Measurements from ENCODE around the gene LHFPL4. TPM values are rescaled to one million over a fixed set of nuclear protein-coding genes. Genes with fewer than 3 reads are reported as not detected.

LHFPL4 gene
- total RNA-seq, 1 donor from 2014 or later = 0.48 TPM

DNA sequence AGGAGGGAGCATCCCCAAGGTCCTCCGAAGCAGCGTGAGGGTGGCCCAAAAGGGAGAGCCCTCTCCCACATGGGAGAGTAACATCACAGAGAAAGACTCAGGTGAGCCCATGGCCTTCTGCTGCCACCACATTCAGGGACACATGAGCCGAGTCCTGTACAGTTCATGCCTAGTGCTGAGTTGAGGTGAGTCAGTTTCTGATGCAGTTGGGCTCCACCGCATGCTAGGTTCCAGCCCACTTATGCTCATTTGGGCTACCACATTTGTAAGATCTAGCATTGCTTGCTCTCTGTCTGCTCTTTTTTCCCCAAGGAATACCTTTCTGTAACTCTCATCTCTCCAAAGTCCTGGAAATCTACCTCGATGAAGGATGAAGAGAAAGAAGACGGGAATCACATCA is 79.1 kb downstream of the LHFPL4 start:
- no peak for DNase-seq (ENCODE audit: low spot score)

DNA sequence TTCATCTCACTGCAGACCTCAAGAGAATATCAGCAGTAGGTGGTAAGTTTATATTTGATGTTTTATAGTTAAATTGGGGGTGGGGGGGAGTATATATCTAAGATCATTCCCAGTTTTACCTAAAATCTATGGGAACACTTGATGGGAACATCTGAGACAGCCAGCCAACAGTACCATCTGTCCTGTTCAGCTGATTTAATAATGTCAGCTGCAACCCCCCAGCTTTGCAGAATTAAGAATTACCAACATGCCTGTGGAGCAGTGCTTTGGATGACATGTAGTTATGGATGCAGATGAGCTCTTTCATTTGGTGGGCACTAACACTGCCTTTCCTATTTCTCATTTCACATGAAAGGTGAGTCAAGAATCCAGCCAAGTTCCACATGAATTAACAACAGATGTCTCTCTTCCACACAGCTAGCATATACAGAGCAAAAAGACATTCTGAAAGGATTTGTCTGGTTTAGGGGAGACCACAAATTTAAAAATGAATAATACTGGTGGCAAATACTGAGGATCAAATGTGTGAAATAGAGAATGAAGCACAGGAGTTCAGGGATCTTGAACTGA is 80.0 kb downstream of the LHFPL4 start:
- DNase-seq (ENCODE audit: low spot score) = no peak

DNA sequence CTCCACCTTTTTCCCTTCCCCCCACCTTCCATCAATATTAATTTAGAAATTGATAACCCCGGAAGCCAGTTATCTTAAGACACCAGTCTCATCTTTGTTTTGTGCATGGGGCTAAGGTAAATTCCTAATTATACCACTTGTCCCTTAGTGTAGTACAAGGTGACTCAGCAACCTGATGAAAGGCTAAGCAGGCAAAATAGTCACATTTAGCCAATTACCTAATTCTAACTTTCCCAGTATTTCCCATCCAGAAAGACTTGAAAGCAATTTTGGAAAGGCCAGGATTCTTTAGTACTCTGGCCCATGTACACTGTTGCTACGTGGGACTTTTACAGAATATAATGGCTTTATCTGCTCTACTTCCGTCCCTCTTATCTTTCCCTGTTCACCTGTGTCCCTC is 83.6 kb downstream of the LHFPL4 start:
- no peak for DNase-seq (ENCODE audit: low spot score)

DNA sequence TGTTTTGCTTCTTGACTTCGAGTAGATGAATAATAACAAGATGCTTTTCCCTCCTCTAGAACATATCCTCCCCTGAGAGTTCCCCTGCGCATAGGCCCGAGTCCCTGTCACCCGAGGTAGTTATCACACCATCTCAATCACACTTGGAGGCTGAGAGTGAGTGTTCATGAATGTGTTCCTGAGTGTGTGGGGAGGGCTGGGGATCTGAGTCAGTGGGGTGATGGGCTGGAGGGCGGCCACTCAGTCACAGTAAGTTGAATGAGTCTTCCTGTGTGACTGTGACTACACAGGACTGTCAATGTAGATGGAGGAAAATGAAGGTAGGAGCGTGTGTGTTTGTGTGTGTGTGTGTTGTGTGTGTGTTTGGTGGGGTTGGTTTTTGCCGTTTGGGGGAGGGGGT is 85.2 kb downstream of the LHFPL4 start:
- DNase-seq (ENCODE audit: low spot score) = no peak

DNA sequence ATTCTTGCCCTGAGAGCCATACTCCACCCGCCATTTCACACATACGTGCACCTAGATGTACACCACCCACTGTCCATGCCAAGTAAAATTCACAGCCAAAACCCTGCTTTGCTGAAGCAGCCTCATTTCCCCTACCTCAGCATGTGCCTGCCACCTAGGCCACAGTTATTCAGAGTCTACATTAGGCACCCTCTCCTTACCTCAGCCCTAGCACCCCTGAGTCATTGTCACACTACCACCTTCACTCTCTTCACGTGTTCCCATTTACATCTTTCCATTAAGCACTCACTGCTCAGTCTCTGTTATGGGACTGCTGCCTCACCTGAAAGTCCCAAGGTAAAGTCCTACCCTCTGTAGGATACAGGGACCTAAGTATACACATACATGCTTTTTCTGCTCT is 86.2 kb downstream of the LHFPL4 start:
- no peak for DNase-seq (ENCODE audit: low spot score)

DNA sequence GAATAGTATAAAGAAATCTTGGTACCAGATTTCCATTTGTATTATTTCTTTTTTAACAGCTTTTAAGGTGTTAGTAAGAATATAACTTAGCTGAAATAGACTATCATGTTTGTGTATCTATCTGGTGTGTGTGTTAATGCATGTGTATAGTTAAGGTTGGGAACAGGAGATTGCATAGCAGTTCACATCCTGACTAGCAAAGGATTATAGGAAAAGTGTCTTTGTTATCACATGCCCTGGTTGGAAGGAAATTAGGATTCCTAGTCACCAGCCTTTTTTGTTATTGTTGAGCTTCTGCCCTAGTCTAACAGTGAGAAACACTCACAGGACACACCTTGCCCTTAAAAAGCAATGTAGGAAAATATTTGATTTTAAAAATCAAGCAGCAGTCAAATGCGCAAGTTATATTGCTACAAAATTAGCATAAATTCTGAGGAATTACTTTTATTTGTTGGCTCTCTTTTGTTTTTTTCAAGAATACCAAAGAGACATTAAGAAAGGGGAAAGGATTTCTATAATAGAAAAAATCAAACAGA is 98.0 kb downstream of the LHFPL4 start:
- no peak for DNase-seq (ENCODE audit: low spot score)

DNA sequence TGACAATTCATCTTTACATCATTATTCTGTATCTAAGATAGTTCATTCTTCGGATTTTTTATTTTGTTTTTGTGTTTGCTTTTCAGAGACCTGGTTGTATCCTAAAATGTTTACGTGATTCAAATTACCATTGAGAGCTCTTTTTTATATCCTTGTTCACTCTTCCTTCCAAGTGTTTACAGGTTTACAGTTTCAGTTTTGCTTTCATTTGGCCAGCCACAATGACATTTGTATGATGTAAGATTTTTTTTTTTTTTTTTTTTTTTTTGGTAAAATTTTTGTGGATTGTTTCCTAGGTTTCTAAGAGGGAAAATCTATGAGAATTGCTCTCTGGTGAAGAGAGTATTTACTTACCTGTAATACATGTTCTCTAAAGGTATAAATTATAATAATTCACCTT is 101.2 kb downstream of the LHFPL4 start:
- no peak for DNase-seq (ENCODE audit: low spot score)

DNA sequence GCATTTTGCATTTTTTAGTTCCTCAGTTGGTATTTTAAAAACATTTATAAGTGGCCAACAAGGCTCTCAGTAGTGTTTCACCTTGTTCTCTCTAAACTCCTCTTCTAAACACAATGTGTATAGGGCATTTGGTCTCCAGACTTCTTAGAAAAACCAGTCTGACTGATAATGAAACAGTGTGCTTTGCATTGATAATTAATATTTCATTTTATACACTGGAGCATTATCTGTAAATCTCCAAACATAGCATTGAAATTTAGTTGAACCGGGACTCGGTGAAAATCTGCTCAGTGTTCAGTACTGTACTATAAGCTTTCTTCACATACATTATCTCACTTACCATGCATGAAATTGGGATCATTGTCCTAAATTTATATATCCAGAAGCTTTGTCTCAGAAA is 102.6 kb downstream of the LHFPL4 start:
- DNase-seq (ENCODE audit: low spot score) = no peak

DNA sequence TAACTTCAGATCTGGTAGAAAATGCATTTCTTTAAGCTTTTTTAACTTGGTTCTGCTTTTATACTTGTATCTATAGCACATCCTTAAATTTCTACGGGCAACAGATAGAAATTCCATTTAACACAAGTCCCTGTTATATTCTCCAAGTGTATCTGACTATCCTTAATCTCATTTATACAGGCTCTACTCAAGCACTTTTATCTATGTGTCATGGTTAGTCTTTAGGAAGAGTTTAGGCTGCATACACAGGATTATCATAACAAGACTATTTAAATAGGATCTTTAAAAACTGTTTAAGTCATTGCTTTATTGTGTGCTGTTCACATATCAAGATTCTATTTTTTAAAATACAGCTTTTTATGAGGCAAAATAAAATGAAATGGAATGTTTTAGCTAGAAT is 103.5 kb downstream of the LHFPL4 start:
- peak; percentile 10 for DNase-seq (ENCODE audit: low spot score)

DNA sequence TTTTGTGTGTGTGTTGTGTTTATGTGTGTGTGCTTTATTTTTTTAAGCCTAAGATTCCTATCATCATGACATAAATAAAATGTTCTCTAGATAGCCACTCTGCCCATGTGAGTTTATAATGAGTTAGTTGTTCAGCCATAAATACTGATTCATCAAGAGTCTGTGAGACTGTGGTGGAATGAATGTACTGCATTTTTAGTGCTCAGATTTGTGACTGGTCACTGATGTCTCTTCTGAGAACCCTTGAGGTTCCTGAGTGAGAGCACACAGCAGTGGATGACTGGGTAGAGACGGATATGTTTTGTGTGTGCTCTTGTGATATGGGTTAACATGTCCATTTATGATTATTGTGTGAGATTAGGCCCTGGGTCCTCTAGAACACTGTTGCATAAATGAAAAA is 105.0 kb downstream of the LHFPL4 start:
- DNase-seq (ENCODE audit: low spot score) = no peak

Other genes starting within 250 kb of the LHFPL4 start
- 16.1 TPM for gene THUMPD3, start 190.8 kb downstream of the LHFPL4 start, total RNA-seq (ENCODE audit: insufficient read depth, low replicate concordance)
- gene SETD5, start 156.2 kb downstream of the LHFPL4 start, total RNA-seq (ENCODE audit: insufficient read depth, low replicate concordance) = 76.3 TPM
- gene MTMR14, start 95.7 kb upstream of the LHFPL4 start, total RNA-seq (ENCODE audit: insufficient read depth, low replicate concordance) = 18.5 TPM
- not detected for gene CPNE9, start 150.0 kb upstream of the LHFPL4 start, total RNA-seq (ENCODE audit: insufficient read depth, low replicate concordance)
- gene BRPF1, start 177.9 kb upstream of the LHFPL4 start, total RNA-seq (ENCODE audit: insufficient read depth, low replicate concordance) = 10.4 TPM
- 17.8 TPM for gene OGG1, start 196.1 kb upstream of the LHFPL4 start, total RNA-seq (ENCODE audit: insufficient read depth, low replicate concordance)
- gene CAMK1, start 216.1 kb upstream of the LHFPL4 start, total RNA-seq (ENCODE audit: insufficient read depth, low replicate concordance) = 16.4 TPM
- gene TADA3, start 238.7 kb upstream of the LHFPL4 start, total RNA-seq (ENCODE audit: insufficient read depth, low replicate concordance) = 43.3 TPM
- gene ARPC4, start 239.3 kb upstream of the LHFPL4 start, total RNA-seq (ENCODE audit: insufficient read depth, low replicate concordance) = 154 TPM

All from umbilical cord (tissue), 2 donors.